NCI-H748 treated with DMSO at 0.1 percent for 48 hours (cell line): ENCODE results near the gene PHOX2B.
"Not testable (repeated sequence)": the region's sequence is repeated elsewhere in the genome, so short reads cannot be mapped to it uniquely, and the experiment has no call there.

Experiments used
- DNase-seq: peaks from one replicate; lab custom pipeline; 2025; lab: John Stamatoyannopoulos, UW

The PHOX2B gene

GRCh38 chr4:41712425-41712824, 36.1 kb downstream of the PHOX2B start:
- DNase-seq = no peak

GRCh38 chr4:41711654-41712053, 36.9 kb downstream of the PHOX2B start:
- not testable (repeated sequence) for DNase-seq

- no peak for DNase-seq
Observed at GRCh38 chr4:41709844-41710481, 38.6 kb downstream of the PHOX2B start.

GRCh38 chr4:41703785-41704184, 44.7 kb downstream of the PHOX2B start:
- no peak for DNase-seq

GRCh38 chr4:41702770-41703169, 45.8 kb downstream of the PHOX2B start:
- DNase-seq = no peak

GRCh38 chr4:41701983-41702382, 46.5 kb downstream of the PHOX2B start:
- no peak for DNase-seq

GRCh38 chr4:41696763-41697162, 51.8 kb downstream of the PHOX2B start:
- no peak for DNase-seq

- no peak for DNase-seq
Observed at GRCh38 chr4:41696131-41696530, 52.4 kb downstream of the PHOX2B start.
